ENCODE results near the gene MYL10.

MYL10 gene

GRCh38 chr7:101591504-101591903 lies 37.6 kb downstream of the MYL10 start:
- TF ChIP-seq, protein P1, sequence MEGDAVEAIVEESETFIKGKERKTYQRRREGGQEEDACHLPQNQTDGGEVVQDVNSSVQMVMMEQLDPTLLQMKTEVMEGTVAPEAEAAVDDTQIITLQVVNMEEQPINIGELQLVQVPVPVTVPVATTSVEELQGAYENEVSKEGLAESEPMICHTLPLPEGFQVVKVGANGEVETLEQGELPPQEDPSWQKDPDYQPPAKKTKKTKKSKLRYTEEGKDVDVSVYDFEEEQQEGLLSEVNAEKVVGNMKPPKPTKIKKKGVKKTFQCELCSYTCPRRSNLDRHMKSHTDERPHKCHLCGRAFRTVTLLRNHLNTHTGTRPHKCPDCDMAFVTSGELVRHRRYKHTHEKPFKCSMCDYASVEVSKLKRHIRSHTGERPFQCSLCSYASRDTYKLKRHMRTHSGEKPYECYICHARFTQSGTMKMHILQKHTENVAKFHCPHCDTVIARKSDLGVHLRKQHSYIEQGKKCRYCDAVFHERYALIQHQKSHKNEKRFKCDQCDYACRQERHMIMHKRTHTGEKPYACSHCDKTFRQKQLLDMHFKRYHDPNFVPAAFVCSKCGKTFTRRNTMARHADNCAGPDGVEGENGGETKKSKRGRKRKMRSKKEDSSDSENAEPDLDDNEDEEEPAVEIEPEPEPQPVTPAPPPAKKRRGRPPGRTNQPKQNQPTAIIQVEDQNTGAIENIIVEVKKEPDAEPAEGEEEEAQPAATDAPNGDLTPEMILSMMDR (IDR thresholded peaks at IDR 0.05; ENCODE audit: low read depth, low read length): no peak
- TF ChIP-seq POLR2A (IDR thresholded peaks at IDR 0.05; ENCODE audit: extremely low read depth, insufficient read length): no peak
- TF ChIP-seq MAX (IDR thresholded peaks at IDR 0.05; ENCODE audit: low read depth, low read length): no peak
- no peak for TF ChIP-seq MYC (IDR thresholded peaks at IDR 0.05; ENCODE audit: low read depth, low read length)
- no peak overlapping the region for H3K4me3 ChIP-seq (ENCODE audit: low read depth, low read length)
- no peak for DNase-seq (ENCODE audit: low read depth)

DNA sequence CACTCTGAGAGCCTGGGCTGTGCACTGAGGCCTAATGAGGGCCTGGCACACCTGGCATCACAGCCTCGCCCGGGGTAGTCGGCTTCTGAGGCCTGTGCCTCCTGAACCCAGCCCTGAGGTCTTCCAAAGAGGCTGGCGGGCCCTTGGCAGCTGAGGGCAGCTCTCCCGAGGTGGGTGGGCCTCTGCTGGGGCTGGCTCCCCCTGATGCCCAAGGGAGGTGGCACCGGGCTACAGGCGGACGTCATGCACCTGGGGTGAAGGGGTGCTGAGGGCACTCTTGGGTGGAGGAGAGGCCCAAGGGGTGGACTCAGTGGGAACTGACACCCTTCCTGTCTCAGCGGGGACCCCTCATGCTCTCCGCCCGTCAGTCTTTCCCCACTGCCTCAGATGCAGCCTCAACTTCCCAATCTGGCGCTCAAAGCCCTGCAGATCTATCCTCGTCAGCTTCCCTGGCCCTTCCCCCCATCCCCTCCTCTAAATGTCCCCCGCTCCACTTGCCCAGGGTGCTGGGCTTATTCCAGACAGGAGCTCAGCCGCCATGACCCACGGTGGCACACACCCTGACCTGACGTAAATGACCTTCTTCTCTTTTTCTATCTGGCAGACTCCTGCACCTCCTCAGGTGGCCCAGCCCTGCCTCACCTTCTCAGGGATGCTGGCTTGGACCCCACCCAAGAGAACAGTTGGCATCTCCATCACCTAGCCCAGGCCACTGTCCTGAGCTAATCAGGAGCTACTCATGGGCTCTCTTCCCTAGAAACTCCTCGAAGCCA lies 38.2 kb downstream of the MYL10 start:
- H3K4me3 ChIP-seq (ENCODE audit: low read depth, low read length): no peak overlapping the region
- TF ChIP-seq MYC (IDR thresholded peaks at IDR 0.05; ENCODE audit: low read depth, low read length) (no peak), MAX (IDR thresholded peaks at IDR 0.05; ENCODE audit: low read depth, low read length) (no peak), POLR2A (IDR thresholded peaks at IDR 0.05; ENCODE audit: extremely low read depth, insufficient read length) (no peak)
- DNase-seq (ENCODE audit: low read depth): no peak

DNA sequence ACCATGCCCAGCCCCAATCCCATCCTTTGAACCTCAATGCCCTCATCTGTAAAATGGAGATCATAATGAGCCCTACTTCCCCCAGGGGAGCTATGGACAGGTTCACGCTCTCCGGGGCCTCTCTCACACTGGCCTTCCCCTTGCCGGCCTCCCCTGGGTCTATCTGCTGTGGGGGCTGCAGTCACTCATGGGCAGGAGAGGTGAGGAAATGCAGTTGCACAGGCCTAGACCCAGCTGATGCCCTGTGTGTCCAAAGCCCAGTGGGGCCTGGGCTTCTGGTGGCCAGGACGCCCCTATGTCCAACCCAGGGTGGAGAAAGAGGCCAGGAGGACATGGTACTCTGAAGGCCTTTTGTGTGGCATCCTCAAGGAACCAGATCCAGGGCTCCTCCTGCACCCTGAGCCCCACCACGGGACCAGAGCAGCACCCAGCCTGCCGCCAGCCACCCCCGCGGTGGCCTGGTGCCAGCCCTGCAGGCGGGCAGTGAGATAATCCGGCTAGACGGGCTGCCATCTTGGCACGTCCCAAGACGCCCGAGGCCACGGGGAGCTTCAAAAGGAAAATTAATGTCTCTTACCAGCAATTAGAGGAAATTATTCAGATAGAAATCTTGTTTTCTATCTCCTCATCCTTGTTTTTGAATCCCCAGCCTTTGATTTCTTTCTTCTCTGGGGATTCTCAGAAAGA lies 39.0 kb downstream of the MYL10 start:
- H3K4me3 ChIP-seq (ENCODE audit: low read depth, low read length): no peak overlapping the region
- DNase-seq (ENCODE audit: low read depth): no peak
- no peak for TF ChIP-seq POLR2A (IDR thresholded peaks at IDR 0.05; ENCODE audit: extremely low read depth, insufficient read length)
- TF ChIP-seq, protein P1 (IDR thresholded peaks at IDR 0.05; ENCODE audit: low read depth, low read length): no peak
- TF ChIP-seq MAX (IDR thresholded peaks at IDR 0.05; ENCODE audit: low read depth, low read length): no peak
- TF ChIP-seq MYC (IDR thresholded peaks at IDR 0.05; ENCODE audit: low read depth, low read length): no peak

DNA sequence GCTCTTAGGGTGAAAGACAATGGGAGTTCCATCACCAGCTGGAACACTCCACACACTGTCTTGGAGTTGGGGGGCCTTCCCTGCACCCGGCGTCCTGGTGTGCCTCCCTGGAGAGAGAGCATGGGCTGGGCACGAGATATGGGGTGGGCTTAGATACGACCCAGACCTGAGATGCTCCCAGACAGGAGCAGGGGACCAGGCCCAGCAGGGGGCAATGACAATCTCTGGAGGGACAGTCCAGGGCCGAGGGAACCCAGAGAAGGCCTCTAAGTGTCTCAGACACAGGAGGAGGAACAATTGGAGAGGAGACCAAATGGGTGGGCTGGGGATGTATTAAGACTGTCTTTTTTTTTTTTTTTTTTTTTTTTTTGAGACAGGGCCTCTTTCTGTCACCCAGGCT lies 40.0 kb downstream of the MYL10 start:
- TF ChIP-seq POLR2A (IDR thresholded peaks at IDR 0.05; ENCODE audit: extremely low read depth, insufficient read length) (no peak), MAX (IDR thresholded peaks at IDR 0.05; ENCODE audit: low read depth, low read length) (no peak), MYC (IDR thresholded peaks at IDR 0.05; ENCODE audit: low read depth, low read length) (no peak)
- TF ChIP-seq, protein P1 (IDR thresholded peaks at IDR 0.05; ENCODE audit: low read depth, low read length): no peak
- no peak overlapping the region for H3K4me3 ChIP-seq (ENCODE audit: low read depth, low read length)
- DNase-seq (ENCODE audit: low read depth): no peak

GRCh38 chr7:101588131-101588935 lies 40.8 kb downstream of the MYL10 start:
- DNase-seq (ENCODE audit: low read depth): no peak
- TF ChIP-seq POLR2A (IDR thresholded peaks at IDR 0.05; ENCODE audit: extremely low read depth, insufficient read length) (no peak), MAX (IDR thresholded peaks at IDR 0.05; ENCODE audit: low read depth, low read length) (no peak), MYC (IDR thresholded peaks at IDR 0.05; ENCODE audit: low read depth, low read length) (no peak)
- TF ChIP-seq, protein P1 (IDR thresholded peaks at IDR 0.05; ENCODE audit: low read depth, low read length): no peak
- no peak overlapping the region for H3K4me3 ChIP-seq (ENCODE audit: low read depth, low read length)

Measured in NB4 (cell line).